T-helper 2 cell treated with Interferon-gamma antibody and Interleukin-4, amounts not matched to agents 5 μg/mL and 100 μg/mL, for 36 hours (primary cell): ENCODE measurements around the gene CDC42BPA.
"Not testable (repeated sequence)": the region's sequence is repeated elsewhere in the genome, so short reads cannot be mapped to it uniquely, and the experiment has no call there.

Source experiments
- DNase-seq: peaks from one replicate; pipeline ENCODE4 v3.0.0; 2021; ENCODE audit warnings: low spot score
- H3K27ac Mint-ChIP-seq: one replicate; pipeline ENCODE4 v1.8.0; 2021; ENCODE audit warnings: mild to moderate bottlenecking, mixed read lengths
- H3K27me3 Mint-ChIP-seq: one replicate; pipeline ENCODE4 v1.8.0; 2021; ENCODE audit warnings: low read depth, mixed read lengths
- H3K36me3 Mint-ChIP-seq: one replicate; pipeline ENCODE4 v1.8.0; 2021; ENCODE audit warnings: low read depth, mixed read lengths
- H3K4me1 Mint-ChIP-seq: one replicate; pipeline ENCODE4 v1.8.0; 2021; ENCODE audit warnings: low read depth, mixed read lengths
- H3K4me3 Mint-ChIP-seq: one replicate; pipeline ENCODE4 v1.8.0; 2022; ENCODE audit warnings: mild to moderate bottlenecking, moderate library complexity, mixed read lengths
- H3K9me3 Mint-ChIP-seq: one replicate; pipeline ENCODE4 v1.8.0; 2021; ENCODE audit warnings: mixed read lengths

Gene CDC42BPA

DNA sequence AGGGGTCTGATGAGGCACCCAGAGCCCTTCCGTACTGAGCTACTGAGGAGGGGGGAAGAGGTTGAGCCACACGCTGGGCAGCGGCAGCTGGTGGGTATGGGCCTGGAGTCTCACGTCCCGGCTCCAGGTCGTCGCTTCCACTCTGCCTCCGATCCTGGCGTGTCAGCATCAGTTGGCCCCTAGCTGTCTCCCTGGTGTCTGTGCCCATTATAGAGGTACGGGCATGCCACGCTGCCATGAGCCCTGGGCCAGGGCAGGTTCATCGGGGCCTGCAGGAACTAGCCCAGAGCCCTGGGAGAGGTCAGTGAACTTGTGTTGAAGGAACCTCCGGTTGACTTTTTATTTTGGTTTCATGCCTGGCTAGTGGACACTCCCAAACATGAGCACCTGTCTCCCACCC is 360.0 kb downstream of the CDC42BPA start:
- H3K4me1 Mint-ChIP-seq: peaks cover 2% of the 10 kb centered on the region
- H3K4me3 Mint-ChIP-seq: no peak overlapping the region
- H3K27ac Mint-ChIP-seq: no peak overlapping the region
- H3K9me3 Mint-ChIP-seq: peaks cover 31% of the 10 kb centered on the region
- DNase-seq: no peak
- H3K27me3 Mint-ChIP-seq: no peaks in the 10 kb centered on the region
- H3K36me3 Mint-ChIP-seq: peaks cover 14% of the 10 kb centered on the region

DNA sequence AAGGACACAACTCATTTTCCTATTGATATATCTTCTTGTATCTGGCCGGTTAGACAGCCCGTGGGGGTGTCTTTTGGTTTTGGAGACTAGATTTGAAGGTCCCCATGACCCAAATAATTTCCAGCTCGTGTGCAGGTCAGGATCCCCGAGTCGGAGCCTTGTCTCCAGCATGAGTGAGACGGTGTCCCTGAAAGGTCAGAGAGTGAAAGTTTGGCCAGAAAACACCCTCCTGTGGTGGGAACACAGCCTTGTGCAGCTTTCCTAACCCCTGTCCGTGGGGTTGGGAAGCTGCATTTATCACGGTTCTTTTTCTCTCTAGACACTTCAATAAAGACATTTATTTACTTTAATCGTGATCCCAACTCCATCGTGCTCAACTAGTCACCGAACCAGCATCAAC is 360.6 kb downstream of the CDC42BPA start:
- peaks cover 31% of the 10 kb centered on the region for H3K9me3 Mint-ChIP-seq
- H3K4me1 Mint-ChIP-seq: peaks cover 2% of the 10 kb centered on the region
- H3K27ac Mint-ChIP-seq: no peak overlapping the region
- DNase-seq: no peak
- H3K36me3 Mint-ChIP-seq: peaks cover 14% of the 10 kb centered on the region
- H3K27me3 Mint-ChIP-seq: no peaks in the 10 kb centered on the region
- no peak overlapping the region for H3K4me3 Mint-ChIP-seq

DNA sequence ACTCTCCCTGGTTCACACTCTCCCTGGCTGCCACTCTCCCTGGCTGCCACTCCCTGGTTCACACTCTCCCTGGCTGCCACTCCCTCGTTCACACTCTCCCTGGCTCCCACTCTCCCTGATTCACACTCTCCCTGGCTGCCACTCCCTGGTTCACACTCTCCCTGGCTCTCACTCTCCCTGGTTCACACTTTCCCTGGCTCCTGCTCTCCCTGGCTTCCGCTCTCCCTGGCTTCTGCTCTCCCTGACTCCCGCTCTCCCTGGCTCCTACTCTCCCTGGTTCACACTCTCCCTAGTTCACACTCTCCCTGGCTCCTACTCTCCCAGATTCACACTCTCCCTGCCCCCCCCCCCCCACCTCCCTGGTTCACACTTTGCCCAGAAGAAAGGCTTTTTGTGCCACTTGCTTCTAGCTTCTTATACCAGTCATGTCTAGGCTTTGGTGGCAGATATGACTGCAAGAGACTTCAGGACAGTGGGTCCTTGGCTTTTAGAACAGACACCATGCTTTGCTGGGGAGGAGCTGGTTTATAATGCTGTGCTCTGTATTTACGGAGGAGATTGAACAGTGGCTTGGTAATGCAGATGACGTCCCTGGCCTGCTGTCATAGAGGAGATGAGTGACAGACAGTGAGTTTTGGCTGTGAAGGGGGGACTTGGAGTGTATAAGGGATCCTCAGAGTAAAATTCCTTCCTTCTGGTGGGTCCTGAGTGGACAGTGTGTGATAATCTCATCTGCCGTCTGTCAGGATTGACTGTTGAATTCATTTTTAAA is 361.2 kb downstream of the CDC42BPA start:
- Mint-ChIP-seq H3K4me1 (peaks cover 2% of the 10 kb centered on the region), H3K27me3 (no peaks in the 10 kb centered on the region), H3K9me3 (peaks cover 31% of the 10 kb centered on the region), H3K36me3 (peaks cover 14% of the 10 kb centered on the region), H3K4me3 (no peak overlapping the region), H3K27ac (no peak overlapping the region)
- DNase-seq: no peak

DNA sequence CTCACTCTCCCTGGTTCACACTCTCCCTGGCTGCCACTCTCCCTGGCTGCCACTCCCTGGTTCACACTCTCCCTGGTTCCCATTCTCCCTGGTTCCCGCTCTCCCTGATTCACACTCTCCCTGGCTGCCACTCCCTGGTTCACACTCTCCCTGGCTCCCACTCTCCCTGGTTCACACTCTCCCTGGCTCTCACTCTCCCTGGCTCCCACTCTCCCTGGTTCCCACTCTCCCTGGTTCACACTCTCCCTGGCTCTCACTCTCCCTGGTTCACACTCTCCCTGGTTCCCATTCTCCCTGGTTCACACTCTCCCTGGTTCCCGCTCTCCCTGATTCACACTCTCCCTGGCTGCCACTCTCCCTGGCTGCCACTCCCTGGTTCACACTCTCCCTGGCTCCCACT is 362.4 kb downstream of the CDC42BPA start:
- H3K27ac Mint-ChIP-seq, H3K4me3 Mint-ChIP-seq, DNase-seq, H3K27me3 Mint-ChIP-seq, H3K4me1 Mint-ChIP-seq: not testable (repeated sequence)
- peaks cover 14% of the 10 kb centered on the region for H3K36me3 Mint-ChIP-seq
- H3K9me3 Mint-ChIP-seq: peaks cover 31% of the 10 kb centered on the region

DNA sequence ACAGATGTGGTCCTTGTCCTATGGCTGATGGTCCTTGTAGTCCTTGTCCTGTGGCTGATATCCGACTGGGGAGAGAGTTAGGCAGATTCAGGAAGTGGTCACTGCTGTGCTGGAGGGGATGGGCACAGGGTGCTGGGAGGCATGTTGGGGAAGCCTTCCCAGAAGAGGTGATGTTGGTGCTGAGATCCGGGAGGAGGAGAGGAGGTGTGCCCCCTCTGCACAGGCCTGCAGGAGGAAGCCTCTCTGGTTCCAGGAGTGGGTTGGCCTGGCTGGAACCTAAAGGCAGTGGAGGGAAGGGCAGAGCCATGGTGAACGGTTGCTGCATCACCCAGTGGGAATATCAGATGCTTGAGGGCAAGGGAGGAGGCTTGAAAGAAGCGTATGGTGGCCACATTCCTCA is 363.5 kb downstream of the CDC42BPA start:
- no peak for DNase-seq
- Mint-ChIP-seq H3K27ac (no peak overlapping the region), H3K9me3 (peaks cover 30% of the 10 kb centered on the region), H3K27me3 (no peaks in the 10 kb centered on the region), H3K36me3 (peaks cover 12% of the 10 kb centered on the region), H3K4me3 (no peak overlapping the region), H3K4me1 (peaks cover 2% of the 10 kb centered on the region)

DNA sequence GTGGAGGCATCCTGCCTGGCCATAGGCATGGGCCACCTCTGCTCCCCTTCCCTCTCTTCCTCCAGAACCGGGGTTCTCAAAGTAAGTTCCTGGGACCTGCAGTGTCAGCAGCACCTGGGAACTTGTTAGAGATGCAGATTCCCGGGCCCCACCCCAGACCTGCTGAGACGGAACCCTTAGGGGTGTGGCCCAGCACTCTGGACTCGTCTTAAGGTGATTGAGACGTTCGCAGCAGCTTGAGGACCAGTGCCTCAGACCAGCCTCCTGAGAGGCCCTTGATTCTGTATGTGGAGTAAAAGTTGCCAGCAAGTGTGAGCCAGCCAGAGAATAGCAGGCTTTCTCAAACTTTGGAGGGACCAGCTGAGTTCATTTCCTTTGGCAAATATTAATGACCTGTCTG is 364.0 kb downstream of the CDC42BPA start:
- peaks cover 25% of the 10 kb centered on the region for H3K9me3 Mint-ChIP-seq
- H3K4me1 Mint-ChIP-seq: peaks cover 2% of the 10 kb centered on the region
- no peaks in the 10 kb centered on the region for H3K27me3 Mint-ChIP-seq
- H3K27ac Mint-ChIP-seq: no peak overlapping the region
- no peak overlapping the region for H3K4me3 Mint-ChIP-seq
- DNase-seq: no peak
- peaks cover 12% of the 10 kb centered on the region for H3K36me3 Mint-ChIP-seq

DNA sequence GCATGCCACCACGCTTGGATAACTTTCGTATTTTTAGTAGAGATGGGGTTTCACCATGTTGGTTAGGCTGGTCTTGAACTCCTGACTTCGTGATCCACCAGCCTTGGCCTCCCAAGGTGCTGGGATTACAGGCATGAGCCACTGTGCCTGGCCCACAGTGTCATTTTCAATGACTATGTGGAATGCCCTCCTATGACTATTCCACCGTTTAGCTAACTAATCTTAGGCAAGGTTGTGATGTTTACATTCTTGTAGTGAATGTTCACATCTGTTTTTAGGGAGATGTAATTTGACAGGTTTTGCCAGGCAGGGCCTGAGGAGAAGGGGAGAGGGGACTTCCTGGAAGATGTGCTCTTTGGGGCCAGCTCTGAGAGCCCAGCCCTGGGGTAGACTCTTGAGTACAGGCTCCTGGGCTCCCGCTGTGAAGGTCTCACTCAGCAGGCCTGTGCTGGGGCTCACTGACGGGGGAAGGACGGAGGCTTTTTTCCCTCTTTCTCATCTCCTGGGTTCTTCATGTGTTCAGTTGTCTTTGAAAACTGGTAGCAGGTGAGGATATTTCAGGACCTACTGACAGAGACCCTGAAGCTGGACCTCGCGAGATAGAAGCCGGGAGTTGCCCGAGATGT is 365.0 kb downstream of the CDC42BPA start:
- H3K9me3 Mint-ChIP-seq: peaks cover 17% of the 10 kb centered on the region
- H3K36me3 Mint-ChIP-seq: peaks cover 12% of the 10 kb centered on the region
- H3K27me3 Mint-ChIP-seq: no peaks in the 10 kb centered on the region
- no peak for DNase-seq
- peaks cover 2% of the 10 kb centered on the region for H3K4me1 Mint-ChIP-seq
- no peak overlapping the region for H3K27ac Mint-ChIP-seq
- H3K4me3 Mint-ChIP-seq: no peak overlapping the region

DNA sequence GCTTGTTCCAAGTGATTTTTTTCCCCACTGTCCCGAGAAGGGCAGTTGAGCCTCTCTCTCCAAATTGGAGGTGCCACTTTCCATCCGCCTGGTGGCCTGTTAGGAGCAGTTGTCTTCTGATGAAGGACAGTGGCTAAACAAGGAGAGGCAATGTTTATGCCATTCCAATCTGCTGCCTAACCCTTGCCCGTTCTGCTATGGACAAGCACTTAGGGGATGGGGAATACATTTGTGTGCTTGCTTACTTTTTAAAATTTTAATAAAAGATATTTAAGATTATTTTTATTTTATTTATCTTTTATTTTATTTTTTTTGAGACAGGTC is 366.2 kb downstream of the CDC42BPA start:
- Mint-ChIP-seq H3K4me1 (peaks cover 2% of the 10 kb centered on the region), H3K27me3 (no peaks in the 10 kb centered on the region), H3K27ac (no peak overlapping the region), H3K4me3 (no peak overlapping the region), H3K9me3 (peaks cover 8% of the 10 kb centered on the region), H3K36me3 (peaks cover 6% of the 10 kb centered on the region)
- no peak for DNase-seq

DNA sequence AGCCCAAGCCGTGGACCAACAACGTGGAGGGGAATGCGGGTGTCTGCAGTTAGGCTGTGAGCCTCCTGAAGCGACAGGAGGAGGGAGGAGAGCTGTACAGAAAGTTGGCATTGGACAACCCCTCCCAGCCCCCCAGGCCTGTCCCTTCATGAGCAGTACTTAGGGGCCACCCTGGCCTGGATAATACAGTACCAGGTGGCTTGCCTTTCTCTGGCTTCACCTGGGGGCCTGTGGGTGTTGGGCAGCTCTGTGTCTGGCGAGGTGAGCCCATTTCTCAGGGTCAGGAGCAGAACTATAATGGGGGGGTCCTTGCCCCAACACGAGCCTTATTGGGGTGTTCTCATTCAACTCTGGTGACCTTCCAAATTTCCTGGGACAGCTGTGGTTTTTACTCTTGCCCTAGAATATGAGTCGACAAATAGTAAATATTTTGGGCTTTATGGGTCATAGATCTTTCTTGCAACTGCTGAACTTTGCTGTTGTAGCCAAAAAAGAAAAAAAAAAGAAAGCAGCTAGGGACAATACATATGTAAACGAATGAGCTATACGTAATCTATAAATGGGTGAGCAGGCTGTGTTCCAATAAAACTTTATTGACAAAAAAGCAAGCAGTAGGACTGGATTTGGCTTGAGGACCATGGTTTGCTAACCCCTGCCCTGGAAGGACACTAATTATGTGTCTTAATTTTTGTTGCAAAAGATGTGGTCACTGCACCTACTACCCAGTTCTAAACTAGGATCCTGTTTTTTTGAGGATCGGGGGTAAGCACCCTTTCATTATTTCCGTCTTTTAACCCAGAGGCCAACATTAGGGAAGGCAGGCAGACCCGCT is 366.8 kb downstream of the CDC42BPA start:
- Mint-ChIP-seq H3K27ac (no peak overlapping the region), H3K4me3 (no peak overlapping the region), H3K27me3 (no peaks in the 10 kb centered on the region), H3K4me1 (peaks cover 2% of the 10 kb centered on the region), H3K36me3 (peaks cover 4% of the 10 kb centered on the region), H3K9me3 (peaks cover 5% of the 10 kb centered on the region)
- no peak for DNase-seq

DNA sequence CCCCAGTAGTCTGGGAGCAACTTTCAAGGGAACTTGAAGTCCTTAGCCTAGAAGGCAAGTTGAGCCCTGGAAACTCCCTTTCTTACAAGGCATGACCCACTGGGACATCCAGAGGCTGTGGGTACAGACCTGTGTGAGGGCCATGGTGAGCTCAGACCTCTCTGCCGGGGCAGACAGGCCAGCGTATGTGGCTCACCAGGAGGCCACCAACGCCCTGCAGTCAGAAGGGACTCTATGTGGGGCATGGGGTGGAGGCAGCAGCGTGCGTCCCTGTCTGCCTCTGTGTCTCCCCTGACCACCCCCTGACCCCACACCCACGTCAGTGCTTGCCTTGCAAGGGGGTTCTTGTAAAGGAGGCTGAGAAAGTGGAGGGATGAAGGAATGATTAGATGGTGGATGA is 367.4 kb downstream of the CDC42BPA start:
- Mint-ChIP-seq H3K4me1 (peaks cover 2% of the 10 kb centered on the region), H3K27ac (no peak overlapping the region)

DNA sequence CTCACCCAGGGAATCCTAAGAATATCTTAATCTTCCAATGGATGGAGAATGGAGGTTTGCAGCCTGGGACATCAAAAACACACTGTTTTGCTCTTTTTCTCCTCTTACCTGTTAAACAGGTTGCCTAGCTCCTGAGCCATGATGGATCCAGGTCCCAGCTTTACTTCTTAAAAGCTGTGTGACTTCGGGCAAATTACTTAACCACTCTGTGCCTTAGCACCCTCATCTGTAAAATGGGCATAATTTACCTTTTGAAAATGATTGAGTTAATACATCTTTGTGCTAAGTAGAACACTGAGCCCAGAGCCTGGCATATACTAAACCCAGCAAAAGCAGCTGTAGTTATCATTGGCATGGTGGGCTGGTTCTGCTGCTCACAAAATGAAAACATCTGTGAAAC is 368.0 kb downstream of the CDC42BPA start:
- Mint-ChIP-seq H3K27ac (no peak overlapping the region), H3K9me3 (peaks cover 5% of the 10 kb centered on the region), H3K27me3 (no peaks in the 10 kb centered on the region), H3K4me3 (no peak overlapping the region), H3K4me1 (peaks cover 2% of the 10 kb centered on the region), H3K36me3 (peaks cover 4% of the 10 kb centered on the region)
- DNase-seq: no peak

More for the DNA sequence above, 367.4 kb downstream of the CDC42BPA start:
- Mint-ChIP-seq H3K9me3 (peaks cover 5% of the 10 kb centered on the region), H3K4me3 (no peak overlapping the region), H3K36me3 (peaks cover 4% of the 10 kb centered on the region), H3K27me3 (no peaks in the 10 kb centered on the region)
- no peak for DNase-seq

DNA sequence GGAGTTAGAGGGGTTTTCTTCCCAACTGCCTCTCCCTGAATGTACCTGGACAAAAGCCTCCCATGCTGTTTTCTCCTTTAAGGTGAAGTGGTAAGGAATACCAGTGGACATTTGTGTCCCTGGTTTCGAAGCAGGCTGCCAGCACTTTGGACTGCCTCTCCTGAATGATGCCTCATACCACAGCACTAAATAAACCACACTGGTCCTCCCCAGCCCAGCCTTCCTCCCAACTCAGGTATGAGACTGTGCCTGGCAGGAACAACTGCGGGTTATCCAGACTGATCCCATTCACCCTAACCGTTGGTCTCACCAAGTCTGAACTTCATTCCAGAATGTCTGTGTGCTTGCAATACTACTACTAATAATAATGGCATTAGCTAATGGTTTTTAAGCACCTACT is 368.9 kb downstream of the CDC42BPA start:
- Mint-ChIP-seq H3K4me3 (no peak overlapping the region), H3K27ac (no peak overlapping the region), H3K9me3 (no peaks in the 10 kb centered on the region), H3K4me1 (no peaks in the 10 kb centered on the region), H3K36me3 (no peaks in the 10 kb centered on the region), H3K27me3 (no peaks in the 10 kb centered on the region)
- DNase-seq: no peak

DNA sequence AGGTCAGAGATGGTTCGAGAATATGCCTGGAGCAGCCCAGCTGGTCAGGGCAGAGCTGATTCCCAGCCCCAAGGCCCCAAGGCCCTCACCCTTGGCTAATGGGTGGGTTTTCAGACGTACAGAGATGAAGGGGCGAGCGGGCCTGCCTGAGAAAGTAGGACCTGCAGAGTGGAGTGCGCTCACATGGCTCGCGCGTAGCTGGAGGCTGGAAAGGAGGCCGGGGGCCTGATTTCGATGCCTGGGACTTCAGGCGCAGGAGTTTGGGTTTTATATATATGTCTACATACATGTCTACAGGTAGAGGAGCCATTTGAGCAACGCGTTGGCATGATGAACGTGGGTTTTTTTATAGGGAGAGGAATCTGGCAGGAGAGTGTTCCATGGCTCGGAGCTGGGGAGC is 369.3 kb downstream of the CDC42BPA start:
- H3K27ac Mint-ChIP-seq: no peak overlapping the region
- H3K4me1 Mint-ChIP-seq: no peaks in the 10 kb centered on the region
- no peaks in the 10 kb centered on the region for H3K27me3 Mint-ChIP-seq
- H3K9me3 Mint-ChIP-seq: no peaks in the 10 kb centered on the region
- DNase-seq: no peak
- H3K4me3 Mint-ChIP-seq: no peak overlapping the region
- no peaks in the 10 kb centered on the region for H3K36me3 Mint-ChIP-seq

DNA sequence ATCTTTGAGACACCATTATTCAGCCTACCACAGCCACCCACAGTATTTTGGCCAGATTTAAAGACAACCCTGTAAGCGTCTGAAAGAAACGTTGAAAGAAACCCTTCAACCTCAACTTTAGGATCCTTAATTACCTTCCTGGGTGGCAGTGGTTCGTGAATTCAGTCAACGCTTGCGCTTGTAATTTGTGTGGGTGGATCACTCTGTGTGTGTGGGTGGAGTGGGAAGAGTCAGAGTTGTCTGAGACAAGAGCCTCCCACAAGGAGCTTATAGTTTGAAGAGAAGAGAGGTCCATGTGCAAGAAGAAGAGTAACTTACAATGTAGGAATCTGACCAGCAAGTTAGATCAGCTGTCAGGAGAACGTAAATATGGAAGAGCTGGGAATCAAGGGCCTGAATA is 369.8 kb downstream of the CDC42BPA start:
- no peak for DNase-seq
- H3K27me3 Mint-ChIP-seq: no peaks in the 10 kb centered on the region
- no peaks in the 10 kb centered on the region for H3K9me3 Mint-ChIP-seq
- H3K4me3 Mint-ChIP-seq: no peak overlapping the region
- H3K27ac Mint-ChIP-seq: no peak overlapping the region
- peaks cover 2% of the 10 kb centered on the region for H3K4me1 Mint-ChIP-seq
- H3K36me3 Mint-ChIP-seq: no peaks in the 10 kb centered on the region
